NOMO-1 (cell line): ENCODE data around the gene ATP6V0C.
A peak's percentile ranks its signal among the peaks of the same experiment; 100 is the strongest.
"Not testable (repeated sequence)": the region's sequence is repeated elsewhere in the genome, so short reads cannot be mapped to it uniquely, and the experiment has no call there.

Source experiments
- DNase-seq, 2 experiments: peaks; one replicate each; lab custom pipeline; 2025; ENCODE audit not compliant: unreplicated experiment in 2 of 2; lab: John Stamatoyannopoulos, UW

Gene ATP6V0C

GRCh38 chr16:2527071-2527783 is 13.5 kb downstream of the ATP6V0C start:
- DNase-seq = no peak

GRCh38 chr16:2527784-2528100 is 14.0 kb downstream of the ATP6V0C start:
- DNase-seq = no peak

- DNase-seq = no peak
These were observed 14.7 kb downstream of the ATP6V0C start for GRCh38 chr16:2528161-2529060.

GRCh38 chr16:2529061-2529931 is 15.5 kb downstream of the ATP6V0C start:
- no peak for DNase-seq

GRCh38 chr16:2529961-2530628 is 16.3 kb downstream of the ATP6V0C start:
- DNase-seq = no peak

- DNase-seq = no peak
These were observed 17.0 kb downstream of the ATP6V0C start for GRCh38 chr16:2530629-2531318.

- no peak for DNase-seq
These were observed 17.6 kb downstream of the ATP6V0C start, which contains the start of gene CEMP1 for GRCh38 chr16:2531371-2531695. Gene CEMP1 (minus strand): TSS chr16:2531408. CDS start chr16:2531073, 335 bp downstream.

GRCh38 chr16:2531696-2532493 is 18.1 kb downstream of the ATP6V0C start:
- peak; percentile 97 to 99 for DNase-seq

- DNase-seq = peak; percentile 34 to 49
These were observed 18.9 kb downstream of the ATP6V0C start for GRCh38 chr16:2532494-2533141.

- DNase-seq = not testable (repeated sequence)
These were observed 19.5 kb downstream of the ATP6V0C start for GRCh38 chr16:2533142-2533755.

GRCh38 chr16:2533912-2534311 is 20.2 kb downstream of the ATP6V0C start:
- no peak for DNase-seq

GRCh38 chr16:2534335-2534734 is 20.6 kb downstream of the ATP6V0C start:
- not testable (repeated sequence) for DNase-seq

GRCh38 chr16:2535625-2536013 is 21.9 kb downstream of the ATP6V0C start:
- DNase-seq = peak; percentile 25 to 49

- DNase-seq = peak; percentile 84 to 98
These were observed 24.0 kb downstream of the ATP6V0C start, which contains the start of gene PDPK1 for GRCh38 chr16:2537451-2538379. Gene PDPK1 (plus strand): TSS chr16:2538021. CDS start chr16:2538113, 92 bp downstream.

GRCh38 chr16:2539192-2539844 is 25.6 kb downstream of the ATP6V0C start:
- DNase-seq = not testable (repeated sequence)

GRCh38 chr16:2539845-2540458 is 26.2 kb downstream of the ATP6V0C start:
- DNase-seq = not testable (repeated sequence)
